KOPT-K1 (cell line): ENCODE data around the gene MLX.
"Not testable (repeated sequence)": the region's sequence is repeated elsewhere in the genome, so short reads cannot be mapped to it uniquely, and the experiment has no call there.

Experiments
- H3K27ac ChIP-seq: fragments of 200-600 bp; sonication (generic); 2 replicates; pipeline ENCODE4 v1.5.1; 2016; ENCODE audit warnings: antibody characterized with exemption, mild to moderate bottlenecking, low read depth, low read length; ENCODE audit not compliant: poor library complexity, severe bottlenecking
- H3K36me3 ChIP-seq: fragments of 200-600 bp; sonication (generic); 2 replicates; pipeline ENCODE4 v1.5.1; 2017; ENCODE audit warnings: antibody characterized with exemption, mild to moderate bottlenecking, low read length, moderate library complexity; ENCODE audit not compliant: insufficient read depth
- H3K9me3 ChIP-seq: fragments of 200-600 bp; sonication (generic); 2 replicates; pipeline ENCODE4 v1.5.1; 2017; ENCODE audit warnings: antibody characterized with exemption, low read length, mild to moderate bottlenecking; ENCODE audit not compliant: insufficient read depth, poor library complexity, severe bottlenecking

Gene MLX

GRCh38 chr17:42544874-42545283, 22.0 kb upstream of the MLX start:
- Histone ChIP-seq H3K9me3 (no peaks in the 10 kb centered on the region), H3K27ac (no peak overlapping the region), H3K36me3 (peaks cover 8% of the 10 kb centered on the region; the same call in 1 of the 2 replicates)

- not testable (repeated sequence) for H3K36me3 ChIP-seq, H3K9me3 ChIP-seq, H3K27ac ChIP-seq
These were observed 21.0 kb upstream of the MLX start for GRCh38 chr17:42545755-42546505.

- H3K27ac ChIP-seq, result no peak overlapping the region
- H3K9me3 ChIP-seq, result no peaks in the 10 kb centered on the region
- peaks cover 8% of the 10 kb centered on the region; the same call in 1 of the 2 replicates for H3K36me3 ChIP-seq
These were observed 19.9 kb upstream of the MLX start for GRCh38 chr17:42547001-42547461.

- H3K36me3 ChIP-seq, result peaks cover 4% of the 10 kb centered on the region; the same call in 1 of the 2 replicates
- H3K27ac ChIP-seq, result no peak overlapping the region
- H3K9me3 ChIP-seq, result no peaks in the 10 kb centered on the region
These were observed 19.2 kb upstream of the MLX start for GRCh38 chr17:42547698-42548069.

- Histone ChIP-seq H3K36me3 (no peaks in the 10 kb centered on the region; the same call in 1 of the 2 replicates), H3K27ac (no peak overlapping the region), H3K9me3 (no peaks in the 10 kb centered on the region)
These were observed 18.6 kb upstream of the MLX start for GRCh38 chr17:42548070-42548837.

- no peak overlapping the region for H3K27ac ChIP-seq
These were observed 17.7 kb upstream of the MLX start for GRCh38 chr17:42548993-42549755.

GRCh38 chr17:42552736-42553135, 14.2 kb upstream of the MLX start, which contains the start of gene HSD17B1:
Gene HSD17B1, plus strand, starts transcription at chr17:42552923. Its CDS starts 11 bp downstream, at chr17:42552934.
- H3K9me3 ChIP-seq, H3K36me3 ChIP-seq, H3K27ac ChIP-seq: not testable (repeated sequence)

More at GRCh38 chr17:42548993-42549755, 17.7 kb upstream of the MLX start:
- Histone ChIP-seq H3K36me3 (no peaks in the 10 kb centered on the region; the same call in 1 of the 2 replicates), H3K9me3 (no peaks in the 10 kb centered on the region)

GRCh38 chr17:42553161-42553818, 13.6 kb upstream of the MLX start:
- Histone ChIP-seq H3K27ac (no peak overlapping the region), H3K9me3 (no peaks in the 10 kb centered on the region), H3K36me3 (no peaks in the 10 kb centered on the region)

GRCh38 chr17:42553866-42554249, 13.0 kb upstream of the MLX start:
- Histone ChIP-seq H3K36me3 (no peaks in the 10 kb centered on the region), H3K27ac (peak overlapping the region; percentile 67), H3K9me3 (no peaks in the 10 kb centered on the region)

- no peaks in the 10 kb centered on the region for H3K9me3 ChIP-seq
- H3K36me3 ChIP-seq, result no peaks in the 10 kb centered on the region
- peak overlapping the region; percentile 67 for H3K27ac ChIP-seq
These were observed 12.4 kb upstream of the MLX start for GRCh38 chr17:42554250-42555121.

GRCh38 chr17:42555122-42555622, 11.7 kb upstream of the MLX start:
- Histone ChIP-seq H3K36me3 (no peaks in the 10 kb centered on the region), H3K27ac (peak overlapping the region; percentile 67), H3K9me3 (no peaks in the 10 kb centered on the region)

GRCh38 chr17:42555961-42556617, 10.8 kb upstream of the MLX start:
- not testable (repeated sequence) for H3K27ac ChIP-seq, H3K36me3 ChIP-seq, H3K9me3 ChIP-seq

GRCh38 chr17:42559075-42559474, 7.8 kb upstream of the MLX start:
- H3K27ac ChIP-seq, result no peak overlapping the region

More at GRCh38 chr17:42559075-42559474, 7.8 kb upstream of the MLX start:
- no peaks in the 10 kb centered on the region for H3K9me3 ChIP-seq
- H3K36me3 ChIP-seq, result peaks cover 9% of the 10 kb centered on the region; the same call in 1 of the 2 replicates
